Endothelial cell of umbilical vein (primary cell): ENCODE data around the gene COPS7A. TPM values are rescaled to one million over a fixed set of nuclear protein-coding genes. Genes with fewer than 3 reads are reported as not detected.

Experiments used
- BruUV-seq: library from RNA; stranded (reverse); fragments of 400-500 nt; replicated peaks from 2 replicates; lab custom pipeline; 2021; lab: Mats Ljungman, UMichigan
- CTCF ChIA-PET: fragments of 300-600, 350-600 bp; sonication (Branson Sonifier 250); formaldehyde crosslinking; loops from one replicate; lab custom pipeline; 2021; ENCODE audit warnings: antibody characterized with exemption, inconsistent platforms; lab: Charles Lee
- POLR2A ChIA-PET: fragments of 300-600, 350-600 bp; sonication (Branson Sonifier 250); formaldehyde crosslinking; loops from one replicate; lab custom pipeline; 2021; ENCODE audit warnings: antibody characterized with exemption, inconsistent platforms; lab: Charles Lee
- DNase-seq: peaks from one replicate; pipeline ENCODE4 v3.0.0-alpha.2; 2011; ENCODE audit warnings: low read depth, low spot score
- FAIRE-seq: peaks from 2 replicates; lab custom pipeline; 2011; peaks lifted over from hg19 to GRCh38; lab: Jason Lieb, UNC
- H2AFZ ChIP-seq: 2 replicates; pipeline ENCODE4 v1.6.0; 2012; ENCODE audit warnings: low read depth, low read length, control low read depth, inconsistent platforms
- H3K27ac ChIP-seq: 2 replicates; pipeline ENCODE4 v1.5.1; 2011; ENCODE audit warnings: low read depth, mild to moderate bottlenecking, control low read depth, low read length, moderate library complexity; ENCODE audit not compliant: insufficient read depth
- H3K27me3 ChIP-seq, 2 experiments: 2 replicates each; pipeline versions ENCODE4 v1.6.0 to v1.6.1; 2011; ENCODE audit warnings: low read length in 2 of 2, mixed read lengths in 1 of 2; ENCODE audit not compliant: control insufficient read depth in 2 of 2, insufficient read depth in 2 of 2
- H3K36me3 ChIP-seq, 2 experiments: 2 replicates in 1 of 2; 3 replicates in 1 of 2; pipeline ENCODE4 v1.5.1; 2011; ENCODE audit warnings: low read length in 2 of 2, mild to moderate bottlenecking in 1 of 2, moderate library complexity in 1 of 2; ENCODE audit not compliant: control insufficient read depth in 2 of 2, insufficient read depth in 2 of 2; ENCODE audit errors: extremely low read depth in 1 of 2
- H3K4me1 ChIP-seq: 3 replicates; pipeline ENCODE4 v1.5.1; 2011; ENCODE audit warnings: mild to moderate bottlenecking, low read length; ENCODE audit not compliant: control insufficient read depth, insufficient read depth; ENCODE audit errors: extremely low read depth
- H3K4me2 ChIP-seq: 2 replicates; pipeline ENCODE4 v1.6.1; 2011; ENCODE audit warnings: low read length, control low read depth, mixed read lengths; ENCODE audit not compliant: insufficient read depth
- H3K4me3 ChIP-seq, 3 experiments: fragments of 200-600 bp in 1 of 3; sonication (generic), shearing (Covaris generic) in 1 of 3; replicated peaks in 1 of 3; 2 replicates each; pipeline ENCODE4 v1.5.1; 2011 to 2016; ENCODE audit warnings: control low read depth in 3 of 3, low read length in 3 of 3, mild to moderate bottlenecking in 2 of 3, inconsistent platforms in 1 of 3, low read depth in 1 of 3, moderate library complexity in 1 of 3; ENCODE audit not compliant: insufficient read depth in 1 of 3
- H3K79me2 ChIP-seq: 2 replicates; pipeline ENCODE4 v1.6.0; 2012; ENCODE audit warnings: low read length, inconsistent platforms; ENCODE audit not compliant: control insufficient read depth, insufficient read depth
- H3K9ac ChIP-seq: replicated peaks from 2 replicates; pipeline ENCODE3; 2011; ENCODE audit warnings: low read length, control low read depth; ENCODE audit not compliant: insufficient read depth; ENCODE audit errors: extremely low read depth
- H3K9me1 ChIP-seq: replicated peaks from 3 replicates; pipeline ENCODE4 v1.6.0; 2011; ENCODE audit warnings: mild to moderate bottlenecking, low read length; ENCODE audit not compliant: control insufficient read depth, insufficient read depth; ENCODE audit errors: extremely low read depth
- H3K9me3 ChIP-seq: replicated peaks from 2 replicates; pipeline ENCODE4 v1.5.1; 2012; ENCODE audit warnings: low read length, inconsistent platforms; ENCODE audit not compliant: control insufficient read depth, insufficient read depth
- H4K20me1 ChIP-seq: replicated peaks from 2 replicates; pipeline ENCODE3; 2011; ENCODE audit warnings: mild to moderate bottlenecking, low read length; ENCODE audit not compliant: control insufficient read depth, insufficient read depth; ENCODE audit errors: extremely low read depth
- EZH2 ChIP-seq: IDR thresholded peaks from 2 replicates; pipeline ENCODE4 v1.6.1; 2012; ENCODE audit warnings: borderline replicate concordance, low read depth, mild to moderate bottlenecking, moderate library complexity, low read length, inconsistent platforms; ENCODE audit not compliant: severe bottlenecking
- FOS ChIP-seq: IDR thresholded peaks from 2 replicates; pipeline ENCODE4 v1.6.1; 2011; ENCODE audit warnings: mild to moderate bottlenecking, low read length, moderate library complexity, borderline replicate concordance; ENCODE audit not compliant: insufficient read depth
- MYC ChIP-seq: IDR thresholded peaks from one replicate; pipeline ENCODE4 v1.6.1; 2011; ENCODE audit warnings: mild to moderate bottlenecking, low read depth, low read length
- POLR2AphosphoS5 ChIP-seq: IDR thresholded peaks from 2 replicates; pipeline ENCODE4 v1.6.1; 2012; ENCODE audit warnings: low read depth, mild to moderate bottlenecking, control low read depth, low read length, moderate library complexity; ENCODE audit not compliant: insufficient read depth
- dilution Hi-C: fragments of 300-500 bp; cut with MboI; formaldehyde crosslinking; loops from one replicate; pipeline ENCODE4 v1.15.0; 2019; ENCODE audit warnings: low sequenced_read_pairs; ENCODE audit not compliant: extremely low pct_ligation_motif_present
- intact Hi-C: fragments of 100-400 bp; cut with micrococcal nuclease; formaldehyde crosslinking; loops from one replicate; pipeline ENCODE4 v1.10.0; 2022
- polyA plus RNA-seq, 4 experiments: library from polyadenylated mRNA; depleted of rRNA in 3 of 4; stranded (reverse) in 3 of 4; unstranded in 1 of 4; fragments of >200 nt; gene quantifications; 2 replicates each; pipeline versions ENCODE4 v1.2.1 to v1.2.3, GENCODE V29; 2011 to 2012; ENCODE audit warnings: missing spikeins in 1 of 4
- total RNA-seq: library from RNA; stranded (reverse); gene quantifications from 2 replicates; pipeline ENCODE4 v1.2.3, GENCODE V29; 2021

The COPS7A gene
- total and polyA plus RNA-seq, 2 donors (not counting 3 experiments of a cell fraction or from before 2014, with no cell fraction given): 41.1 to 104 TPM

DNA sequence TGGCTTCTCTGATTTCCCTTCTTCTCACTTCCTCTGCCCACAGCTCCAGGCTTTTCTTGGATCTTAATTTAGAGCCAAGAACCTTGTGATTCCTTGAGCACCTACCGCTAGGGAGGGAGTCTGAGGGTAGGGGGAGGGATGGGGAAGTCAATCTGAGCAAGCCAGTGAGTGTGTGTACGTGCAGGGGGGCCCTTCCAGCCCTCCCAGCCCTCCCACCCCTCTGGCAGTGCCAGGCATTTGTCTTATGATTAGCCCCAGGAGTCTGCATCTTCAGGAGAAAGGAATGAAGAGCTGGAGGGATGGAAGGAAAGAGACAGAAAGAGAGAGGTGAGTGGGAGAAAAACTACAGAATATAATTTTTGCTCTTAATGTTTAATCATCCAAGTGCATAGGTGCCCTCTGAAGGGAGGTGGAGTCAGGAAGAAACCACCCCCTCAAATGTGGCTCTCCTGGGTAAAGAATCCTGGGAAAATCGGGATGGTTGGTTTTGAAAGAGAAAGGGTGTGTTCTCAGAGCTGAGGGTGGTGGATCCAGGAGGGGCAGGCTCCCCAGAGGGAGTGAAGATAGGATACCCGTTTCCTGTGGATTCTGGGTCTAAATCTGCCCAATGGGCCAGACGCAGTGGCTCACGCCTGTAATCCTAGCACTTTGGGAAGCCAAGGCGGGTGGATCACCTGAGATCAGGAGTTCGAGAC, 25.3 kb upstream of the COPS7A start:
- Histone ChIP-seq H3K9me1 (no peaks in the 10 kb centered on the region), H3K27me3 (peaks cover 30 to 43% of the 10 kb centered on the region in 2 experiments), H3K9me3 (no peaks in the 10 kb centered on the region), H2AFZ (no peak overlapping the region), H3K27ac (no peak overlapping the region), H3K9ac (no peak overlapping the region), H3K4me3 (no peak overlapping the region), H3K79me2 (no peaks in the 10 kb centered on the region), H4K20me1 (no peaks in the 10 kb centered on the region), H3K4me1 (peaks cover 4% of the 10 kb centered on the region), H3K36me3 (no peaks in the 10 kb centered on the region), H3K4me2 (no peak overlapping the region)
- POLR2A ChIA-PET: no interaction called here
- intact Hi-C loops (loop anchor here (1.0 to 5.0 kb wide), 4 partner anchors 9 to 146 kb away; partner anchors contain the start of gene ZNF384), dilution Hi-C loops (no loop called here)
- no peak for DNase-seq
- TF ChIP-seq FOS (no peak), POLR2AphosphoS5 (no peak), EZH2 (no peak)
- CTCF ChIA-PET: interaction anchor here (0.9 to 4.8 kb wide), 16 partner anchors 9 to 146 kb away, joined by 3 to 63 read pairs (median 6); partner anchors contain the start of genes COPS7A and ZNF384
- BruUV-seq: no TSS peak
- FAIRE-seq: no peak

DNA sequence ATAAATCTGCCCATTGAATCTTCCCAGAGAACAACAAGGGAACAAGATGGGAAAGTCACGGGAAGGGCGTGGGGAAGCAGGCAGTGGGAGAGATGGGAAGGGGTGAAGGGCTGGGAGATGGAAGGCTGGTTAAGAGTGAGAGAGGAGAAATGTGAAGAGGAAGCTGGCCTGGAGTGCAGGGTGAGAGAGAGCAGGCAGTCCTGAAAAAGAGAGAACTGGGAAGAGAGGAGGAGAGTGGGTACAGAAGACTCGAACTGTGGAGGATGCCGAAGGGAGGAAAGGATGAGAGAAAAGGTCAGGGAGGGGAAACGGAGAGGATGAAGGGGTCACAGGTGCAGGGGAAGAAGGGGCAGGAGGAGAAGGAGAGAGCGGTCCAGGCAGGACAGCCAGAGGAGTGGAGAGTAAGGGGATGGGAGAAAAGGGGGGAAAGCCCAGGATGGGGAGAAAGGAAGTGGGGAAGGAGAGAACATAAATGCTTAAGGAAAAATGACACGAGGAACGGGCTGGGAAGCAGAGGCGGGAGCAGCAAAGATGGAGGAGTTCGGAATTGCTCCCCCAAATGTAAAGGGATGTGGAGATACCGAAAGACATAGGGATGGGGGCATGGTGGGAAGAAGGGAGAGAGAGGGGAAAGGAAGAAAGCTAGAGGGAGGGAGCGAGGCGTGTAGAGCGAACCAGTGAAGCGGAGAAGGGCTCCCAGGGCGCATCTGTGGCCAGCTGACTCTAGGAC, 24.4 kb upstream of the COPS7A start:
- Histone ChIP-seq H3K4me1 (peaks cover 4% of the 10 kb centered on the region), H3K27me3 (peaks cover 33 to 47% of the 10 kb centered on the region in 2 experiments), H2AFZ (peak overlapping the region; percentile 24), H3K27ac (no peak overlapping the region), H3K9me3 (no peaks in the 10 kb centered on the region), H3K9ac (no peak overlapping the region), H3K36me3 (no peaks in the 10 kb centered on the region), H3K4me3 (no peak overlapping the region), H3K4me2 (no peak overlapping the region), H3K9me1 (no peaks in the 10 kb centered on the region), H4K20me1 (no peaks in the 10 kb centered on the region), H3K79me2 (no peaks in the 10 kb centered on the region)
- intact Hi-C loops (loop anchor here (1.0 to 5.0 kb wide), 2 partner anchors 10 to 147 kb away; partner anchors contain the start of gene ZNF384), dilution Hi-C loops (no loop called here)
- BruUV-seq: no TSS peak
- no peak for DNase-seq
- POLR2A ChIA-PET: no interaction called here
- TF ChIP-seq EZH2: peak; percentile 81
- TF ChIP-seq MYC: no peak
- FAIRE-seq: no peak
- CTCF ChIA-PET: interaction anchor here (1.3 to 4.8 kb wide), 5 partner anchors 10 to 135 kb away, joined by 3 to 63 read pairs (median 7); no protein-coding TSS in a partner anchor
